ENCODE measurements around the gene PAPLN. TPM values are rescaled to one million over a fixed set of nuclear protein-coding genes. Genes with fewer than 3 reads are reported as not detected.

The PAPLN gene
- total and polyA plus RNA-seq, 2 of the 13 experiments (the other 11 are each of a cell fraction or from before 2014, with no cell fraction given) = not detected

- TF ChIP-seq, protein P1, sequence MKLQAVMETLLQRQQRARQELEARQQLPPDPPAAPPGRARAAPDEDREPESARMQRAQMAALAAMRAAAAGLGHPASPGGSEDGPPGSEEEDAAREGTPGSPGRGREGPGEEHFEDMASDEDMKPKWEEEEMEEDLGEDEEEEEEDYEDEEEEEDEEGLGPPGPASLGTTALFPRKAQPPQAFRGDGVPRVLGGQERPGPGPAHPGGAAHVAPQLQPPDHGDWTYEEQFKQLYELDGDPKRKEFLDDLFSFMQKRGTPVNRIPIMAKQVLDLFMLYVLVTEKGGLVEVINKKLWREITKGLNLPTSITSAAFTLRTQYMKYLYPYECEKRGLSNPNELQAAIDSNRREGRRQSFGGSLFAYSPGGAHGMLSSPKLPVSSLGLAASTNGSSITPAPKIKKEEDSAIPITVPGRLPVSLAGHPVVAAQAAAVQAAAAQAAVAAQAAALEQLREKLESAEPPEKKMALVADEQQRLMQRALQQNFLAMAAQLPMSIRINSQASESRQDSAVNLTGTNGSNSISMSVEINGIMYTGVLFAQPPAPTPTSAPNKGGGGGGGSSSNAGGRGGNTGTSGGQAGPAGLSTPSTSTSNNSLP (IDR thresholded peaks at IDR 0.05; ENCODE audit: low read depth, low read length) = no peak
Measured at GRCh38 chr14:73220061-73220460, 17.2 kb upstream of the PAPLN start (continued).

GRCh38 chr14:73220634-73221033 lies 16.7 kb upstream of the PAPLN start:
- no peak for TF ChIP-seq HNRNPUL1 (IDR thresholded peaks at IDR 0.05; ENCODE audit: low read depth, low read length)
- TF ChIP-seq, protein P2, sequence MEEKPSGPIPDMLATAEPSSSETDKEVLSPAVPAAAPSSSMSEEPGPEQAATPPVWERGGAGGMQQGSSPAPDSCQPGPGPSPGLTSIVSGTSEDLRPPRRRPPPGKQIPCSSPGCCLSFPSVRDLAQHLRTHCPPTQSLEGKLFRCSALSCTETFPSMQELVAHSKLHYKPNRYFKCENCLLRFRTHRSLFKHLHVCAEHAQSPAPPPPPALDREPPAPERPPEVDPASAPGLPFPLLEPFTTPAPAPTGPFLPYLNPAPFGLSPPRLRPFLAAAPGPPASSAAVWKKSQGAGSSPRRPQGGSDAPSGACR (CRISPR knock-in tag; IDR thresholded peaks at IDR 0.05) = no peak
- TF ChIP-seq ZFX (CRISPR knock-in tag; IDR thresholded peaks at IDR 0.05; ENCODE audit: low read depth) = no peak
- TF ChIP-seq, protein P3, sequence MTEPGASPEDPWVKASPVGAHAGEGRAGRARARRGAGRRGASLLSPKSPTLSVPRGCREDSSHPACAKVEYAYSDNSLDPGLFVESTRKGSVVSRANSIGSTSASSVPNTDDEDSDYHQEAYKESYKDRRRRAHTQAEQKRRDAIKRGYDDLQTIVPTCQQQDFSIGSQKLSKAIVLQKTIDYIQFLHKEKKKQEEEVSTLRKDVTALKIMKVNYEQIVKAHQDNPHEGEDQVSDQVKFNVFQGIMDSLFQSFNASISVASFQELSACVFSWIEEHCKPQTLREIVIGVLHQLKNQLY (CRISPR knock-in tag; IDR thresholded peaks at IDR 0.05) = no peak
- no peak for TF ChIP-seq TBL1XR1 (IDR thresholded peaks at IDR 0.05; ENCODE audit: borderline replicate concordance, low read length, partially characterized antibody)
- TF ChIP-seq SIN3B (IDR thresholded peaks at IDR 0.05; ENCODE audit: low read length) = no peak
- no peak for TF ChIP-seq NBN (conservative IDR thresholded peaks at IDR 0.05)
- no peak for TF ChIP-seq ZNF124 (CRISPR knock-in tag; IDR thresholded peaks at IDR 0.05)
- TF ChIP-seq IRX3 (CRISPR knock-in tag; IDR thresholded peaks at IDR 0.05; ENCODE audit: borderline replicate concordance, low read depth) = no peak
- ChIA-PET POLR2A (no interaction called here), CTCF (ENCODE audit: low intra/inter-chr PET ratio, low total read pairs) (no interaction called here)
- H2AFZ ChIP-seq (ENCODE audit: low read length) = no peak overlapping the region
- peaks cover 6 to 32% of the 10 kb centered on the region in 2 experiments for H3K36me3 ChIP-seq (replicated peaks in 1 of 2; ENCODE audit: control insufficient read depth in 1 of 2, insufficient read depth in 2 of 2, low read length in 2 of 2)
- ATAC-seq = no peak
- H3K9ac ChIP-seq (ENCODE audit: insufficient read depth, low read depth, low read length) = no peak overlapping the region
- no peaks in the 10 kb centered on the region for H3K27me3 ChIP-seq (ENCODE audit: control insufficient read depth in 1 of 2, insufficient read depth in 2 of 2, low read length in 2 of 2)
- DNase-seq (ENCODE audit: low spot score) = no peak
- no peaks in the 10 kb centered on the region for H3K79me2 ChIP-seq (ENCODE audit: insufficient read depth, low read length)
- FAIRE-seq = no peak
- H3K4me3 ChIP-seq (replicated peaks in 1 of 3; ENCODE audit: insufficient read depth in 1 of 3, low read depth in 2 of 3, low read length in 3 of 3) = no peak overlapping the region
- intact Hi-C loops (cut with micrococcal nuclease; ENCODE audit: unreplicated experiment) (no loop called here), in situ Hi-C loops (cut with HindIII; ENCODE audit: extremely low pct_ligation_motif_present, low pct_unique_long_range_greater_than_20kb) (no loop called here)
- no peaks in the 10 kb centered on the region for H3K9me3 ChIP-seq (ENCODE audit: low read length)
- WGBS (ENCODE audit: low lambda C conversion rate) = 100% methylated on average over 3 of the region's 5 CpGs
- no TSS peak for BruUV-seq (replicated peaks)
- peaks cover 12% of the 10 kb centered on the region for H3K4me1 ChIP-seq (ENCODE audit: insufficient read depth, low read length)
- H3K4me2 ChIP-seq (ENCODE audit: low read depth, low read length) = no peak overlapping the region
- H3K27ac ChIP-seq (ENCODE audit: extremely low read length, insufficient read depth, low read length) = no peak overlapping the region
- H4K20me1 ChIP-seq (ENCODE audit: insufficient read depth, low read length) = no peaks in the 10 kb centered on the region
